HepG2 (cell line): ENCODE data around the gene KLHL21. TPM values are rescaled to one million over a fixed set of nuclear protein-coding genes. Genes with fewer than 3 reads are reported as not detected.

Source experiments
- ATAC-seq: fragments of 200-7000 bp; cut with Tn5 transposase; 3 replicates; pipeline ENCODE4 v1.9.1; 2020; ENCODE audit warnings: mild to moderate bottlenecking, moderate library complexity
- BruUV-seq: library from RNA; stranded (reverse); fragments of 400-500 nt; replicated peaks from 2 replicates; lab custom pipeline; 2021; lab: Mats Ljungman, UMichigan
- CTCF ChIA-PET: fragments of 300-600 bp; formaldehyde crosslinking; extraction: SDS; loops from one replicate; lab custom pipeline; 2021; ENCODE audit warnings: low total read pairs, inconsistent platforms, low intra/inter-chr PET ratio; lab: Yijun Ruan, JAX
- POLR2A ChIA-PET: fragments of 350-600 bp; sonication (Branson Sonifier 250); formaldehyde crosslinking; loops from one replicate; lab custom pipeline; 2020; ENCODE audit warnings: antibody characterized with exemption, inconsistent platforms; lab: Yijun Ruan, JAX
- DNase-seq: peaks from one replicate; pipeline ENCODE4 v3.0.0-alpha.2; 2015; ENCODE audit warnings: low spot score
- FAIRE-seq: peaks from 3 replicates; lab custom pipeline; 2011; peaks lifted over from hg19 to GRCh38; lab: Jason Lieb, UNC
- H2AFZ ChIP-seq: one replicate; pipeline ENCODE4 v1.6.1; 2011; ENCODE audit warnings: low read length, inconsistent platforms
- H3K27ac ChIP-seq: fragments of 300-600 bp; 3 replicates; pipeline ENCODE4 v1.8.0; 2011; ENCODE audit warnings: mixed run types, mild to moderate bottlenecking, mixed read lengths, low read length, inconsistent platforms; ENCODE audit not compliant: insufficient read depth; ENCODE audit errors: extremely low read length
- H3K27me3 ChIP-seq, 2 experiments: fragments of 200-600 bp in 1 of 2; 2 replicates in 1 of 2; 3 replicates in 1 of 2; pipeline versions ENCODE4 v1.6.0 to v1.8.0; 2011; ENCODE audit warnings: low read length in 2 of 2, mild to moderate bottlenecking in 2 of 2, moderate library complexity in 2 of 2, inconsistent platforms in 1 of 2; ENCODE audit not compliant: insufficient read depth in 2 of 2, control insufficient read depth in 1 of 2
- H3K36me3 ChIP-seq, 2 experiments: fragments of 200-600 bp in 1 of 2; replicated peaks in 1 of 2; 2 replicates in 1 of 2; 3 replicates in 1 of 2; pipeline versions ENCODE4 v1.5.1 to v1.8.0; 2011; ENCODE audit warnings: low read length in 2 of 2, inconsistent platforms in 1 of 2; ENCODE audit not compliant: insufficient read depth in 2 of 2, control insufficient read depth in 1 of 2
- H3K4me1 ChIP-seq: 2 replicates; pipeline ENCODE4 v1.5.1; 2012; ENCODE audit warnings: low read length, inconsistent platforms; ENCODE audit not compliant: insufficient read depth
- H3K4me2 ChIP-seq: 2 replicates; pipeline ENCODE4 v1.6.0; 2011; ENCODE audit warnings: low read depth, low read length, inconsistent platforms
- H3K4me3 ChIP-seq, 3 experiments: fragments of 200-600 bp in 1 of 3; sonication (generic), shearing (Covaris generic) in 1 of 3; replicated peaks in 1 of 3; 2 replicates each; pipeline ENCODE4 v1.5.1; 2011 to 2016; ENCODE audit warnings: low read length in 3 of 3, inconsistent platforms in 2 of 3, low read depth in 2 of 3, mild to moderate bottlenecking in 2 of 3, control low read depth in 1 of 3, mixed read lengths in 1 of 3; ENCODE audit not compliant: insufficient read depth in 1 of 3
- H3K79me2 ChIP-seq: one replicate; pipeline ENCODE4 v1.6.1; 2011; ENCODE audit warnings: low read length, inconsistent platforms; ENCODE audit not compliant: insufficient read depth
- H3K9ac ChIP-seq: 2 replicates; pipeline ENCODE4 v1.6.0; 2011; ENCODE audit warnings: mild to moderate bottlenecking, low read depth, low read length, inconsistent platforms; ENCODE audit not compliant: insufficient read depth
- H3K9me3 ChIP-seq: 2 replicates; pipeline ENCODE4 v1.5.1; 2012; ENCODE audit warnings: mild to moderate bottlenecking, low read length
- H4K20me1 ChIP-seq: 2 replicates; pipeline ENCODE4 v1.6.0; 2011; ENCODE audit warnings: inconsistent platforms, mild to moderate bottlenecking, low read length, moderate library complexity; ENCODE audit not compliant: insufficient read depth
- RORA ChIP-seq: sonication (generic); formaldehyde crosslinking; IDR thresholded peaks from 2 replicates; pipeline ENCODE4 v1.5.0; 2020; ENCODE audit warnings: mild to moderate bottlenecking, missing genetic modification reagents, moderate library complexity
- ZHX2 ChIP-seq, 2 experiments: sonication (generic) in 1 of 2; formaldehyde crosslinking in 1 of 2; IDR thresholded peaks; 2 replicates each; pipeline versions ENCODE4 v1.6.1 to v1.9.0; 2014 to 2022; ENCODE audit warnings: antibody characterized with exemption in 1 of 2, borderline replicate concordance in 1 of 2, inconsistent platforms in 1 of 2, low read depth in 1 of 2, missing genetic modification reagents in 1 of 2
- ZNF619 ChIP-seq: sonication (generic); formaldehyde crosslinking; IDR thresholded peaks from 2 replicates; pipeline ENCODE4 v1.4.0; 2020; ENCODE audit warnings: mild to moderate bottlenecking, missing genetic modification reagents
- ZNF776 ChIP-seq: sonication (generic); formaldehyde crosslinking; IDR thresholded peaks from 2 replicates; pipeline ENCODE4 v1.4.0; 2020; ENCODE audit warnings: mild to moderate bottlenecking, missing genetic modification reagents
- ZZZ3 ChIP-seq: sonication (generic); formaldehyde crosslinking; IDR thresholded peaks from 2 replicates; pipeline ENCODE4 v1.4.0; 2020; ENCODE audit warnings: missing genetic modification reagents, mild to moderate bottlenecking, borderline replicate concordance
- WGBS: methylation state at CpG from one replicate; pipeline ENCODE4 v1.1.6; 2017; ENCODE audit warnings: low lambda C conversion rate; 5-methylcytosine and 5-hydroxymethylcytosine counted together
- in situ Hi-C: cut with HindIII; loops from 2 replicates; pipeline ENCODE4 v1.10.0; 2017; ENCODE audit warnings: low pct_unique_long_range_greater_than_20kb; ENCODE audit not compliant: extremely low pct_ligation_motif_present
- intact Hi-C: fragments of 100-400 bp; cut with micrococcal nuclease; formaldehyde crosslinking; loops from one replicate; pipeline ENCODE4 v1.10.0; 2022; ENCODE audit not compliant: unreplicated experiment
- polyA plus RNA-seq, 8 experiments: library from polyadenylated mRNA; depleted of rRNA in 3 of 8; stranded (reverse) in 7 of 8; unstranded in 1 of 8; fragments of >200 nt; fragmentation: Illumina TruSeq in 4 of 8; extraction: Trizol in 4 of 8; gene quantifications; 2 replicates each; pipeline versions ENCODE4 v1.2.1 to v1.2.3, GENCODE V29; 2011 to 2016; ENCODE audit warnings: low read depth in 4 of 8, missing spikeins in 1 of 8, mixed read lengths in 1 of 8; ENCODE audit not compliant: insufficient read depth in 1 of 8
- total RNA-seq, 5 experiments: library from RNA; depleted of rRNA; stranded (reverse); fragments of >200 nt; fragmentation: Illumina TruSeq; extraction: Trizol; gene quantifications; 2 replicates each; pipeline ENCODE4 v1.2.3, GENCODE V29; 2016; ENCODE audit warnings: low read depth in 1 of 5

KLHL21 gene
- total and polyA plus RNA-seq, 2 of the 13 experiments (the other 11 are each of a cell fraction or from before 2014, with no cell fraction given): 14.8 to 25.0 TPM

DNA sequence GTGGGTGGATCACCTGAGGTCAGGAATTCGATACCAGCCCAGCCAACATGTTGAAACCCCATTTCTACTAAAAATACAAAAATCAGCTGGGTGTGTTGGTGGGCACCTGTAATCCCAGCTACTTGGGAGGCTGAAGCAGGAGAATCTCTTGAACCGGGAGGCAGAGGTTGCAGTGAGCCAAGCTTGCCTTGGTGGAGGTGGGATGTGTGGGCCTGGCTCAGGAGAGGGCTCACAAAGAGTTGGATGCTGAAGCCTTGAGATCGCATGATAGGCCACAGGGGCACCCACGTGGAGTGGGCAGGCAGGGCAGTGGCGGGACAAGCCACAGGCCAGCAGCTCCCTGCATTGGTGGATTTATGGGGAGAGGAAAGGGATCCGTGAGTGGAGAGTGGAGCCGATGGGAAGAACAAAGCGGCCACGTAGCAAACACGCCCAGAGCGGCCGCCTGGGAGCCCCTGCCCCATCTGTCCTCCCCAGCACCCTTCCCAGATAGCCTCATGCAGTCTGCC, 26.4 kb upstream of the KLHL21 start:
- in situ Hi-C loops (no loop called here), intact Hi-C loops (loop anchor here (5.0 kb wide), 1 partner anchor 47 kb away; no protein-coding TSS in a partner anchor)
- H3K36me3 ChIP-seq: peaks cover 12 to 52% of the 10 kb centered on the region in 2 experiments; a peak in 4 of 5 replicates
- no peak overlapping the region for H3K9ac ChIP-seq
- no peak overlapping the region for H3K4me2 ChIP-seq
- peaks cover 3% of the 10 kb centered on the region; the same call in 1 of the 2 replicates for H4K20me1 ChIP-seq
- no peaks in the 10 kb centered on the region for H3K9me3 ChIP-seq
- peaks cover 21% of the 10 kb centered on the region for H3K4me1 ChIP-seq
- ATAC-seq: no peak
- BruUV-seq: no TSS peak
- no peak overlapping the region for H2AFZ ChIP-seq
- TF ChIP-seq ZNF776 (CRISPR knock-in tag): no peak
- no peak for TF ChIP-seq RORA (CRISPR knock-in tag)
- no peak for TF ChIP-seq ZHX2 (IDR thresholded peaks at IDR 0.05; ENCODE audit: low read depth)
- TF ChIP-seq ZHX2 (CRISPR knock-in tag; IDR thresholded peaks at IDR 0.05; ENCODE audit: borderline replicate concordance): no peak
- no peak for TF ChIP-seq ZZZ3
- no peak for TF ChIP-seq ZNF619
- peaks cover 26% of the 10 kb centered on the region for H3K79me2 ChIP-seq
- no peak for FAIRE-seq
- ChIA-PET POLR2A (no interaction called here), CTCF (no interaction called here)
- no peak overlapping the region for H3K4me3 ChIP-seq
- no peaks in the 10 kb centered on the region; a peak in 1 of 5 replicates for H3K27me3 ChIP-seq
- H3K27ac ChIP-seq: no peak overlapping the region
- no peak for DNase-seq
- WGBS: 89% methylated on average over 11 of the region's 12 CpGs
